Liver (tissue), 9 donors: ENCODE data around the gene LRPAP1. TPM values are rescaled to one million over a fixed set of nuclear protein-coding genes. Genes with fewer than 3 reads are reported as not detected.
A peak's percentile ranks its signal among the peaks of the same experiment; 100 is the strongest.

ENCODE experiments used
- DNase-seq: peaks from one replicate; pipeline ENCODE4 v3.0.0-alpha.2; 2017; ENCODE audit warnings: low spot score
- H3K27ac ChIP-seq, 2 donors: one replicate each; pipeline ENCODE4 v1.7.0; 2013; ENCODE audit warnings: inconsistent platforms in 2 of 2, low read length in 2 of 2, control low read depth in 1 of 2, low read depth in 1 of 2, mild to moderate bottlenecking in 1 of 2
- H3K27me3 ChIP-seq, 4 donors: one replicate each; pipeline versions ENCODE4 v1.6.1 to v1.7.0; 2013; ENCODE audit warnings: low read length in 3 of 4, inconsistent platforms in 1 of 4, mild to moderate bottlenecking in 1 of 4, moderate library complexity in 1 of 4; ENCODE audit not compliant: control insufficient read depth in 4 of 4, insufficient read depth in 4 of 4
- H3K36me3 ChIP-seq, 4 donors: one replicate each; pipeline versions ENCODE4 v1.6.1 to v1.7.0; 2013; ENCODE audit warnings: low read length in 3 of 4, mild to moderate bottlenecking in 3 of 4, low read depth in 1 of 4, moderate library complexity in 1 of 4; ENCODE audit not compliant: control insufficient read depth in 4 of 4, insufficient read depth in 3 of 4
- H3K4me1 ChIP-seq, 4 donors: one replicate each; pipeline versions ENCODE4 v1.6.1 to v1.7.0; 2013; ENCODE audit warnings: low read length in 3 of 4, mild to moderate bottlenecking in 3 of 4, moderate library complexity in 1 of 4; ENCODE audit not compliant: control insufficient read depth in 4 of 4, insufficient read depth in 4 of 4
- H3K4me3 ChIP-seq, 3 donors: one replicate each; pipeline versions ENCODE4 v1.6.1 to v1.7.0; 2013; ENCODE audit warnings: low read length in 3 of 3, control low read depth in 1 of 3, low read depth in 1 of 3, mild to moderate bottlenecking in 1 of 3
- H3K9ac ChIP-seq, 2 donors: one replicate each; pipeline ENCODE4 v1.7.0; 2013; ENCODE audit warnings: low read length in 2 of 2, mild to moderate bottlenecking in 2 of 2, moderate library complexity in 2 of 2, control low read depth in 1 of 2, low read depth in 1 of 2
- H3K9me3 ChIP-seq, 4 donors: one replicate each; pipeline versions ENCODE4 v1.6.1 to v1.7.0; 2013; ENCODE audit warnings: low read length in 3 of 4; ENCODE audit not compliant: control insufficient read depth in 4 of 4
- FOXA2 ChIP-seq: IDR thresholded peaks from 2 replicates; pipeline ENCODE4 v1.6.1; 2016; ENCODE audit warnings: antibody characterized with exemption
- JUND ChIP-seq, 2 donors: IDR thresholded peaks; 2 replicates each; pipeline ENCODE4 v1.6.1; 2016; ENCODE audit warnings: antibody characterized with exemption in 2 of 2
- NR2F2 ChIP-seq: IDR thresholded peaks from 2 replicates; pipeline ENCODE4 v1.6.1; 2016; ENCODE audit warnings: antibody characterized with exemption
- RAD21 ChIP-seq, 2 donors: IDR thresholded peaks; 2 replicates each; pipeline ENCODE4 v1.6.1; 2016; ENCODE audit warnings: antibody characterized with exemption in 2 of 2, mild to moderate bottlenecking in 2 of 2
- RXRA ChIP-seq, 2 donors: IDR thresholded peaks; 2 replicates each; pipeline ENCODE4 v1.6.1; 2017 to 2018; ENCODE audit warnings: antibody characterized with exemption in 2 of 2, mild to moderate bottlenecking in 1 of 2
- SP1 ChIP-seq: IDR thresholded peaks from 2 replicates; pipeline ENCODE4 v1.6.1; 2018; ENCODE audit warnings: antibody characterized with exemption, mild to moderate bottlenecking
- TAF1 ChIP-seq: conservative IDR thresholded peaks from 2 replicates; pipeline ENCODE4 v1.6.1; 2016; ENCODE audit warnings: antibody characterized with exemption, mild to moderate bottlenecking
- YY1 ChIP-seq: IDR thresholded peaks from 2 replicates; pipeline ENCODE4 v1.6.1; 2016; ENCODE audit warnings: antibody characterized with exemption, mild to moderate bottlenecking
- ZBTB33 ChIP-seq: IDR thresholded peaks from 2 replicates; pipeline ENCODE4 v1.6.1; 2016; ENCODE audit warnings: antibody characterized with exemption
- WGBS: extraction: QIAGEN DNeasy Blood & Tissue Kit; methylation state at CpG from one replicate; pipeline ENCODE4 v1.1.7; 2013; 5-methylcytosine and 5-hydroxymethylcytosine counted together
- polyA plus RNA-seq, 2 donors: library from polyadenylated mRNA; stranded (reverse) in 1 of 2; unstranded in 1 of 2; fragments of 200-250 nt in 1 of 2; fragments of >200 nt in 1 of 2; fragmentation: Nextera tagmentation in 1 of 2; extraction: Ambion mirVana in 1 of 2; gene quantifications; one replicate each; pipeline versions ENCODE4 v1.2.1 to v1.2.3, GENCODE V29; 2013 to 2015
- total RNA-seq, 2 donors: library from RNA; depleted of rRNA; stranded (reverse); fragments of >200 nt; gene quantifications; one replicate each; pipeline ENCODE4 v1.2.3, GENCODE V29; 2014
- donor health status: healthy.
- donor health status: healthy.
- donor health status: healthy.
- donor health status: healthy.
- donor health status: healthy.

The LRPAP1 gene
- total and polyA plus RNA-seq, 4 donors: 46.1 to 134 (median 108) TPM

- DNase-seq: no peak
- Histone ChIP-seq H3K9ac (no peak overlapping the region), H3K27ac (no peak overlapping the region), H3K9me3 (no peaks in the 10 kb centered on the region), H3K27me3 (no peaks in the 10 kb centered on the region), H3K4me1 (peaks cover 11 to 30% (median 17%) of the 10 kb centered on the region in 4 donors), H3K36me3 (peaks cover 5 to 24% (median 8%) of the 10 kb centered on the region in 4 donors), H3K4me3 (no peak overlapping the region)
- TF ChIP-seq TAF1: no peak
- TF ChIP-seq JUND (IDR thresholded peaks at IDR 0.05): no peak
- TF ChIP-seq YY1: no peak
- TF ChIP-seq RXRA (IDR thresholded peaks at IDR 0.05): no peak
- no peak for TF ChIP-seq SP1
- 93% methylated on average over 27 of the region's 27 CpGs for WGBS
These were observed 4.0 kb downstream of the LRPAP1 start for GRCh38 chr4:3527914-3528876.

- peaks cover 7 to 23% (median 11%) of the 10 kb centered on the region in 4 donors for H3K4me1 ChIP-seq
- no peak overlapping the region for H3K4me3 ChIP-seq
- H3K27ac ChIP-seq: no peak overlapping the region
- no peak overlapping the region for H3K9ac ChIP-seq
- peak; percentile 29 for DNase-seq
- no peaks in the 10 kb centered on the region for H3K9me3 ChIP-seq
- peaks cover 5 to 30% (median 11%) of the 10 kb centered on the region in 4 donors for H3K36me3 ChIP-seq
- no peaks in the 10 kb centered on the region for H3K27me3 ChIP-seq
- TF ChIP-seq RXRA (IDR thresholded peaks at IDR 0.05) (no peak), JUND (IDR thresholded peaks at IDR 0.05) (no peak), NR2F2 (no peak)
- WGBS: 96% methylated on average over 14 of the region's 14 CpGs
These were observed 4.9 kb downstream of the LRPAP1 start for GRCh38 chr4:3527101-3527913.

GRCh38 chr4:3526456-3526855, 5.8 kb downstream of the LRPAP1 start:
- no peak for DNase-seq
- Histone ChIP-seq H3K27me3 (no peaks in the 10 kb centered on the region), H3K9me3 (no peaks in the 10 kb centered on the region), H3K27ac (no peak overlapping the region), H3K36me3 (peaks cover 5 to 38% (median 11%) of the 10 kb centered on the region in 4 donors), H3K4me1 (peaks cover 7 to 19% (median 9%) of the 10 kb centered on the region in 4 donors), H3K4me3 (no peak overlapping the region), H3K9ac (no peak overlapping the region)
- WGBS: 97% methylated on average over 19 of the region's 19 CpGs
- TF ChIP-seq NR2F2 (no peak), ZBTB33 (no peak), FOXA2 (no peak), RXRA (IDR thresholded peaks at IDR 0.05) (no peak), RAD21 (IDR thresholded peaks at IDR 0.05) (no peak)
